GM12875 (cell line): Measurements from ENCODE around the gene FAM81B.

Experiments used
- H3K4me3 ChIP-seq: one replicate; pipeline ENCODE4 v1.5.1; 2011; ENCODE audit warnings: low read depth, low read length, control low read depth
- TF ChIP-seq, protein P1 (sequence below): IDR thresholded peaks from 2 replicates; pipeline ENCODE4 v1.5.1; 2011; ENCODE audit warnings: low read depth, mild to moderate bottlenecking, control low read depth, inconsistent platforms, low read length, moderate library complexity, borderline replicate concordance; ENCODE audit not compliant: insufficient read depth

Gene FAM81B

DNA sequence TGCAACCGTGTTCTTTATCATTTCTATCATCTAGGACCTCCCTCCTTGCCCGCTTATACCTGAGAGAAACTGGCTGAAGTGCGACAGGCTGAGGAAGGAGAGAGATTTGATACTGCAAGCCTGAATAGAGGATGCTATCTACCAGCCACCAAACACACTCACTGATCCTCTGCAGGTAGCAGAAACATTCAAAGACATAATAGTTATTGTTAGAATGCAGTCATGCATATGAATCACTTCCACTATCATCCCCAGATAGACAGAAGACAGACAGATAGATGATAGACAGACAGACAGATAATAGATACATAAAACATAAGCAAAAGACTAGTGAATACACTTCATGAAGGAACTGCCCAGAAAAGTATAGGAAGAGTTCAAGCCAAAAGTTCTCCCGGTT, 32.9 kb downstream of the FAM81B start:
- TF ChIP-seq, protein P1, sequence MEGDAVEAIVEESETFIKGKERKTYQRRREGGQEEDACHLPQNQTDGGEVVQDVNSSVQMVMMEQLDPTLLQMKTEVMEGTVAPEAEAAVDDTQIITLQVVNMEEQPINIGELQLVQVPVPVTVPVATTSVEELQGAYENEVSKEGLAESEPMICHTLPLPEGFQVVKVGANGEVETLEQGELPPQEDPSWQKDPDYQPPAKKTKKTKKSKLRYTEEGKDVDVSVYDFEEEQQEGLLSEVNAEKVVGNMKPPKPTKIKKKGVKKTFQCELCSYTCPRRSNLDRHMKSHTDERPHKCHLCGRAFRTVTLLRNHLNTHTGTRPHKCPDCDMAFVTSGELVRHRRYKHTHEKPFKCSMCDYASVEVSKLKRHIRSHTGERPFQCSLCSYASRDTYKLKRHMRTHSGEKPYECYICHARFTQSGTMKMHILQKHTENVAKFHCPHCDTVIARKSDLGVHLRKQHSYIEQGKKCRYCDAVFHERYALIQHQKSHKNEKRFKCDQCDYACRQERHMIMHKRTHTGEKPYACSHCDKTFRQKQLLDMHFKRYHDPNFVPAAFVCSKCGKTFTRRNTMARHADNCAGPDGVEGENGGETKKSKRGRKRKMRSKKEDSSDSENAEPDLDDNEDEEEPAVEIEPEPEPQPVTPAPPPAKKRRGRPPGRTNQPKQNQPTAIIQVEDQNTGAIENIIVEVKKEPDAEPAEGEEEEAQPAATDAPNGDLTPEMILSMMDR = no peak
- no peak overlapping the region for H3K4me3 ChIP-seq

DNA sequence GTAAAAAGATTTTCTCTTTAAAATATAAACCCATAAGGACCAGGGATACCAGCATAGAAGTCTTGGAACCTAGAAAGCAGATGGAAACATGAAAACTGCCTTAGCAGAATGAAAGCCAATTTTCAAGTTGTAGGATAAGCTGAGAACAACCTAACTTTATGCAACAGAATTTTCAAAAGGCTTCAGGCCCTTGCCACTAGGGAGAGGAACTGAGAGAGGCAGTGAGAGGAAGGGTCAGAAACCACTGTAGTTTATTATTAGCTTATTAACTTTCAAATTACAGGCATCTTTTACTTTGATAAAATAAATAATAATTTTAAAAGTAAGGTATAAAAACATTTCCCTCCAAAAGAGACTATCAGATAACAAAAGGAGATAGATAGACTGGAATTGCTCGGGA, 33.4 kb downstream of the FAM81B start:
- TF ChIP-seq, protein P1 = no peak
- no peak overlapping the region for H3K4me3 ChIP-seq

DNA sequence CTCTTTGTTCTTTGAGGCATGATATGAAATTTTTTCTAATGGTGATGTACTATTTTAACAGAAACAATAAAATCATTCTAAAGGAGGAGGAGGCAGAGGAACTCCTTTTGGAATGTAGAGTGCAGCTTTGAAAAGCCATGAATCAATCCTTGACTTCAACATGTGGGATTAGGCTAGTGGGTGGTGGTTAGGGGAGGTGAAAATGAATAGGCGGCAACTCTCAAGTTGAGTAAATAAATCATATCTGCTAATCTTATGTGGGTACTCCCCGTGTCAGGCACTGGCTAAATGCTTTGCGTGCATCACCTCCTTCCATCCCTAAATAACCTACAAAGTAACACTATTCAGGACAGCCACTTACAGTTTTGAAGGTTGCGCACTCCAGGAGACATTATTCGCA, 35.1 kb downstream of the FAM81B start:
- TF ChIP-seq, protein P1 = no peak
- H3K4me3 ChIP-seq = no peak overlapping the region

DNA sequence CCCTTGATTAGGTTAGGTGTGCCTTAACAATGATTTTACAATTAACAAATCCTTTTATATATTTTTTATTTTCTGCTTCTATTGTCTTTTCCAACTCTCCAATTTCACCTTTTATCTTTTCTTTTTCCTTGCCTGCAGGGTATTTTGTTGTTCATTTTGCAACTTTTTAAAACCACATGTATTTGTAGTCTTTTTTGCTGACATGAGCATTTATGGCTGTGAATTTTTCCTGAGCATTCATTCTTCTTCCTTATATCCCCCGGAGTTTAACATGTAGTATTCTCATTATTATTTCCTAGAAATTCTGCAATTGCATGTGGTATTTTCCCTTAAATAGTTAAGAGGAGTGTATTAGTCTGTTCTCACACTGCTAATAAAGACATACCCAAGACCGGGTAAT, 41.6 kb downstream of the FAM81B start:
- TF ChIP-seq, protein P1 = no peak
- no peak overlapping the region for H3K4me3 ChIP-seq

DNA sequence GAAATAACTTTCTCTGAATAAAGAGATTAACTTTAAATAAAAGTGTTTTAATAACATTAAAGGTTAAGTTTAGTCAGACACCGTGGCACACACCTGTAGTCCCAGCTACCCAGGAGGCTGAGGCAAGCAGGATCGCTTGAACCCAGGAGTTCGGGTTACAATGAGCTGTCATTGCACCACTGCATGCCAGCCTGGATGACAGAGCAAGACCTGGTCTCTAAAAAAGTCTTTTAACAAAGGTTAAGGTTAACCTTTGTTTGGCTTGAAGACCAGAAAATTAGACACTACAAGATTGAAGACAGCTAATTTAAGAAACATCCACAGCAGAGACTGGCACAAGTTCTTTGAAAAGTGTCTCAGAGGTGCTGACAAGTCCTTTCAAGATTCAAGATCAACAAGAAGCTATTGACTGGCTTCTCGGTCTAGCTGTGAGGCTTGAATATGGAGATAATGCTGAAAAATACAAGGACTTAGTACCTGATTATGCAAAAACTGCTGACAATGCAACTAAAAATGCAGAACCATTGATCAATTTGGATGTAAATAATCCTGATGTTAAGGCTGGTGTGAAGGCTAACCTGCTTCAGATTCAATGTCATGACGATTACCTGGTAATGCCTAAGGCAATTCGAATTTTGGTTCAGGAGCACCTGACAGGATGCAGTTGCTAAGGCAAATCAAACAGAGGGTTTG, 48.8 kb downstream of the FAM81B start:
- TF ChIP-seq, protein P1 = no peak
- H3K4me3 ChIP-seq = no peak overlapping the region

DNA sequence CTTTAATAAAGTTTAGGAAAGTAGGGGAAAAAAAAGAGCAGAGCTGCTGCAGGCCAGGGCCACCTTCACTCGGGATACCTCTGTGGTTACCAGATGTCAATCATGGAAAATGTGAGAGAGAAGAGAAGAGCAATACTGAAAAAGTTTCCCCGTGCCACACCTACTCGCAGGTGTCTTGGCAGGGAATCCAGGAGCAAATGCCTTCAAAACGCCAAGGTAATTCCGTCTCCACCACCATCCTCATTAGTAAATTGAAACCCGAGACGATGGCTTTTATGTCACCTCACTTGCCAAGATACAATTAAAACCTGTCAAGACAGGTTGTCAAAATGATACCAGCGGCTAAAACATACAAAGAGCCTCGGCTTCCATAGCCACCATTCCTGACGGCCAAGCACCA, 49.7 kb downstream of the FAM81B start:
- H3K4me3 ChIP-seq = no peak overlapping the region
- TF ChIP-seq, protein P1 = no peak

DNA sequence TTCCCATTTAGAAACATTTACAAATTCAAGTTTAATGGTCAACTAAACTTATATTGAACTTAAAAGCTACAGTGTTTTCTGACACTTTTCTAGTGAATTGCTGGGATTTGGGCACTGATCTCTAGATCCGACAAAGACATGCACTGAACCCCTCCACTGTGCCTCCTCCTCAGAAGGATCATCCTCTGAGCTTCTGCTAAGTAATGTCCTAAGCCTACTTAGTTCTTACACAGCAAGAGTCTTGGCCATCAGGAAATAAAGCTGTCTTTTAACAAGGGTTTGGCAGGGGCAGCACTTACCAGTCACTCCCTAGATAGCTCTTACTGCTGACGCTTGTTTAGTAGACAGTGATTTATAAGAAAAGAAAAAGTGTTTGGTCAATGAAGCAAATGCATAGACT, 50.5 kb downstream of the FAM81B start:
- TF ChIP-seq, protein P1 = no peak
- H3K4me3 ChIP-seq = no peak overlapping the region
